ENCODE results near the gene SLC34A1. TPM values are rescaled to one million over a fixed set of nuclear protein-coding genes. Genes with fewer than 3 reads are reported as not detected.

Gene SLC34A1
- total RNA-seq, 4 donors from 2014 or later: not detected

GRCh38 chr5:177430972-177431316 is 46.7 kb downstream of the SLC34A1 start:
- TF ChIP-seq CTCF (IDR thresholded peaks at IDR 0.05; ENCODE audit: low read depth): no peak

- no peak for TF ChIP-seq CTCF (IDR thresholded peaks at IDR 0.05; ENCODE audit: low read depth)
These were observed 47.3 kb downstream of the SLC34A1 start for GRCh38 chr5:177431317-177432142.

- TF ChIP-seq CTCF (IDR thresholded peaks at IDR 0.05; ENCODE audit: low read depth): no peak
These were observed 48.1 kb downstream of the SLC34A1 start for GRCh38 chr5:177432143-177432838.

GRCh38 chr5:177432839-177433657 is 48.8 kb downstream of the SLC34A1 start:
- TF ChIP-seq CTCF (IDR thresholded peaks at IDR 0.05; ENCODE audit: low read depth): no peak

- TF ChIP-seq CTCF (IDR thresholded peaks at IDR 0.05; ENCODE audit: low read depth): no peak
These were observed 49.5 kb downstream of the SLC34A1 start for GRCh38 chr5:177433658-177434217.

- no peak for TF ChIP-seq CTCF (IDR thresholded peaks at IDR 0.05; ENCODE audit: low read depth)
These were observed 50.2 kb downstream of the SLC34A1 start for GRCh38 chr5:177434437-177434836.
